GM12878 (cell line): ENCODE data around the gene FAM151A. TPM values are rescaled to one million over a fixed set of nuclear protein-coding genes. Genes with fewer than 3 reads are reported as not detected.

Source experiments
- ATAC-seq: fragments of 200-7000 bp; cut with Tn5 transposase; 3 replicates; pipeline ENCODE4 v1.9.1; 2020; ENCODE audit warnings: mild to moderate bottlenecking, moderate library complexity
- Bru-seq: library from RNA; stranded (reverse); fragments of 400-500 nt; gene quantifications from one replicate; lab custom pipeline; 2021; lab: Mats Ljungman, UMichigan
- BruChase-seq, 2 experiments: library from RNA; stranded (reverse); fragments of 400-500 nt; gene quantifications; one replicate each; lab custom pipeline; 2021; lab: Mats Ljungman, UMichigan
- BruUV-seq: library from RNA; stranded (reverse); fragments of 400-500 nt; replicated peaks from 2 replicates; lab custom pipeline; 2021; lab: Mats Ljungman, UMichigan
- CTCF ChIA-PET: fragments of 300-600 bp; sonication (Branson Sonifier 250); formaldehyde crosslinking; extraction: SDS; loops from one replicate; lab custom pipeline; 2021; ENCODE audit warnings: inconsistent platforms; lab: Yijun Ruan, JAX
- POLR2A ChIA-PET: fragments of 350-600 bp; formaldehyde crosslinking; extraction: SDS; loops from one replicate; lab custom pipeline; 2021; ENCODE audit warnings: inconsistent platforms; lab: Charles Lee
- RAD21 ChIA-PET: fragments of 300-600 bp; sonication (Branson Sonifier 250); formaldehyde crosslinking; loops from one replicate; lab custom pipeline; 2023; ENCODE audit warnings: antibody characterized with exemption; ENCODE audit not compliant: unreplicated experiment; lab: Charles Lee
- SMC1A ChIA-PET: fragments of 300-600 bp; sonication (Branson Sonifier 250); formaldehyde crosslinking; loops from one replicate; lab custom pipeline; 2023; ENCODE audit not compliant: unreplicated experiment, uncharacterized antibody; lab: Charles Lee
- DNase-seq: peaks from one replicate; pipeline ENCODE4 v3.0.0-alpha.2; 2011; ENCODE audit warnings: low read depth, low spot score
- FAIRE-seq: peaks from 3 replicates; lab custom pipeline; 2011; peaks lifted over from hg19 to GRCh38; lab: Jason Lieb, UNC
- H2AFZ ChIP-seq: 2 replicates; pipeline ENCODE4 v1.6.0; 2011; ENCODE audit warnings: low read depth, low read length, control low read depth; ENCODE audit not compliant: control insufficient read depth
- H3K27ac ChIP-seq: 2 replicates; pipeline ENCODE4 v1.5.1; 2011; ENCODE audit warnings: control low read depth; ENCODE audit not compliant: control insufficient read depth, insufficient read depth
- H3K27me3 ChIP-seq, 2 experiments: replicated peaks in 1 of 2; 2 replicates each; pipeline versions ENCODE4 v1.6.0 to v1.6.1; 2011; ENCODE audit warnings: low read length in 1 of 2; ENCODE audit not compliant: control insufficient read depth in 2 of 2, insufficient read depth in 2 of 2
- H3K36me3 ChIP-seq, 2 experiments: 2 replicates each; pipeline ENCODE4 v1.5.1; 2011; ENCODE audit warnings: low read length in 1 of 2; ENCODE audit not compliant: control insufficient read depth in 2 of 2, insufficient read depth in 2 of 2
- H3K4me1 ChIP-seq: 2 replicates; pipeline ENCODE4 v1.6.1; 2011; ENCODE audit warnings: mild to moderate bottlenecking, low read length, moderate library complexity, mixed read lengths; ENCODE audit not compliant: control insufficient read depth, insufficient read depth
- H3K4me2 ChIP-seq: 2 replicates; pipeline ENCODE4 v1.6.0; 2011; ENCODE audit warnings: control low read depth; ENCODE audit not compliant: control insufficient read depth, insufficient read depth
- H3K4me3 ChIP-seq: fragments of 200-600 bp; sonication (generic); 2 replicates; pipeline ENCODE4 v1.5.1; 2016
- H3K79me2 ChIP-seq: 2 replicates; pipeline ENCODE4 v1.6.0; 2011; ENCODE audit warnings: low read length; ENCODE audit not compliant: control insufficient read depth, insufficient read depth
- H3K9ac ChIP-seq: 2 replicates; pipeline ENCODE4 v1.8.0; 2011; ENCODE audit warnings: low read length, control low read depth, mixed read lengths; ENCODE audit not compliant: control insufficient read depth, insufficient read depth
- H3K9me3 ChIP-seq: replicated peaks from 3 replicates; pipeline ENCODE4 v1.5.1; 2011; ENCODE audit warnings: mild to moderate bottlenecking, low read length; ENCODE audit not compliant: control insufficient read depth, insufficient read depth
- H4K20me1 ChIP-seq: 2 replicates; pipeline ENCODE4 v1.6.0; 2011; ENCODE audit not compliant: control insufficient read depth, insufficient read depth
- CEBPZ ChIP-seq: fragments of 150-350 bp; IDR thresholded peaks from 2 replicates; pipeline ENCODE4 v1.6.1; 2016; ENCODE audit warnings: low read depth, low read length
- ELK1 ChIP-seq: IDR thresholded peaks from 2 replicates; pipeline ENCODE4 v1.6.1; 2012; ENCODE audit warnings: low read depth, low read length, improper control_type of control experiment
- IKZF1 ChIP-seq: fragments of 450-650 bp; conservative IDR thresholded peaks from 2 replicates; pipeline ENCODE4 v1.6.1; 2017; ENCODE audit warnings: antibody characterized with exemption, mild to moderate bottlenecking
- IRF5 ChIP-seq: fragments of 450-650 bp; IDR thresholded peaks from 2 replicates; pipeline ENCODE4 v1.6.1; 2017; ENCODE audit warnings: borderline replicate concordance
- POU2F2 ChIP-seq: IDR thresholded peaks from 3 replicates; pipeline ENCODE4 v1.6.1; 2011; ENCODE audit warnings: low read depth, mild to moderate bottlenecking, low read length, borderline replicate concordance
- RFX5 ChIP-seq: IDR thresholded peaks from 2 replicates; pipeline ENCODE4 v1.6.1; 2011; ENCODE audit warnings: low read depth, low read length, improper control_type of control experiment
- SMC3 ChIP-seq: IDR thresholded peaks from 2 replicates; pipeline ENCODE4 v1.6.1; 2011; ENCODE audit warnings: low read length, improper control_type of control experiment, borderline replicate concordance
- WGBS: methylation state at CpG from one replicate; pipeline ENCODE4 v1.1.6; 2016; ENCODE audit warnings: low lambda C conversion rate; ENCODE audit not compliant: insufficient replicate concordance, insufficient coverage; ENCODE audit errors: missing lambda C conversion rate; 5-methylcytosine and 5-hydroxymethylcytosine counted together
- in situ Hi-C: fragments of 300-500 bp; cut with MboI; formaldehyde crosslinking; loops from 9 replicates; pipeline ENCODE4 v1.14.3; 2018; ENCODE audit warnings: mixed read lengths
- intact Hi-C: fragments of 100-400 bp; cut with micrococcal nuclease; formaldehyde crosslinking; loops from one replicate; pipeline ENCODE4 v1.14.2; 2022; ENCODE audit not compliant: unreplicated experiment
- long read RNA-seq, 2 experiments: library from polyadenylated mRNA; unstranded; transcript quantifications; one replicate each; pipeline ENCODE4 v2.0.0, GENCODE V29; 2019 to 2020
- polyA minus RNA-seq, 3 experiments: library from RNA; depleted of rRNA, polyadenylated mRNA; stranded (reverse); fragments of >200 nt; gene quantifications; 2 replicates each; pipeline ENCODE4 v1.2.3, GENCODE V29; 2011
- polyA plus RNA-seq, 11 experiments: library from polyadenylated mRNA; depleted of rRNA in 4 of 11; unstranded in 6 of 11; stranded (reverse) in 5 of 11; fragments of >200 nt; fragmentation: Nextera tagmentation in 4 of 11; fragmentation: Illumina TruSeq in 1 of 11; extraction: Ambion mirVana in 4 of 11; extraction: Trizol in 1 of 11; gene quantifications; 1 replicate in 1 of 11; 2 replicates in 10 of 11; pipeline versions ENCODE4 v1.2.1 to v1.2.3, GENCODE V29; 2011 to 2016; ENCODE audit warnings: inconsistent platforms in 2 of 11, missing spikeins in 2 of 11, low read depth in 1 of 11
- total RNA-seq, 4 experiments: library from RNA; depleted of rRNA in 3 of 4; stranded (reverse); fragments of >200 nt in 3 of 4; fragmentation: Illumina TruSeq in 1 of 4; extraction: Trizol in 1 of 4; gene quantifications; 2 replicates each; pipeline versions ENCODE4 v1.2.1 to v1.2.3, GENCODE V29; 2013 to 2021

The FAM151A gene
- not detected in 2 replicates for total RNA-seq (2013; cell fraction: nucleolus; rRNA removed)
- total RNA-seq (2014; rRNA removed) (0.33 and 0.34 TPM in 2 replicates), total RNA-seq (2014; rRNA removed; fragmentation: Illumina TruSeq; extraction: Trizol) (0.13 TPM in 1 of 2 replicates, not detected in the other), total RNA-seq (2021) (0.13 TPM in 1 of 2 replicates, not detected in the other), polyA plus RNA-seq (2011; rRNA removed) (0.06 and 0.14 TPM in 2 replicates), polyA plus RNA-seq (2014; fragmentation: Illumina TruSeq; extraction: Trizol) (0.09 TPM in 1 of 2 replicates, not detected in the other), polyA plus RNA-seq (2014; fragmentation: Nextera tagmentation; extraction: Ambion mirVana) (not detected), polyA plus RNA-seq (2014; rRNA removed) (0.17 TPM in 1 of 2 replicates, not detected in the other), polyA plus RNA-seq (2016; fragmentation: Nextera tagmentation; extraction: Ambion mirVana) (not detected), polyA minus RNA-seq (2011; rRNA and poly(A)+ RNA removed) (0.15 and 0.26 TPM in 2 replicates), Bru-seq, nascent RNA (percentile 11 among the genes with signal in this experiment), BruChase-seq, experiment 1, labeled RNA remaining after a 6-hour chase (percentile 15 among the genes with signal in this experiment), BruChase-seq, experiment 2, labeled RNA remaining after a 2-hour chase (percentile 11 among the genes with signal in this experiment)
- polyA plus RNA-seq (2011; ENCODE audit: low read depth) = not detected
- 0.08 and 0.12 TPM in 2 replicates for polyA plus RNA-seq (2011; cell fraction: cytosol; rRNA removed)
- 0.06 TPM in 1 of 2 replicates, not detected in the other for polyA plus RNA-seq (2011; cell fraction: nucleus; rRNA removed)
- 0.07 TPM in 2 replicates for polyA plus RNA-seq (2012)
- polyA minus RNA-seq (2011; cell fraction: cytosol; rRNA and poly(A)+ RNA removed) = not detected in 2 replicates
- not detected in 2 replicates for polyA minus RNA-seq (2011; cell fraction: nucleus; rRNA and poly(A)+ RNA removed)
- long read RNA-seq, experiment 1 = 0 reads
- long read RNA-seq, experiment 2 = 0 reads

GRCh38 chr1:54623216-54624007 lies at the start of gene FAM151A:
TSS of gene FAM151A (minus strand) at chr1:54623525. CDS start at chr1:54623395, 130 bp downstream.
- CTCF ChIA-PET = interaction anchor here (1.1 kb wide), 1 partner anchor 184 kb away, joined by 3 read pairs; no protein-coding TSS in a partner anchor
- no peak for TF ChIP-seq POU2F2
- no peak for TF ChIP-seq SMC3
- no peak for TF ChIP-seq RFX5
- no peak for TF ChIP-seq CEBPZ
- no peak for TF ChIP-seq IKZF1
- no peak for TF ChIP-seq ELK1
- no peak for TF ChIP-seq IRF5

More at GRCh38 chr1:54623216-54624007, at the start of gene FAM151A:
- ATAC-seq = no peak
- ChIA-PET POLR2A (interaction anchor here (0.8 kb wide), 1 partner anchor 10 kb away, joined by 3 read pairs; no protein-coding TSS in a partner anchor), SMC1A (interaction anchor here (1.0 kb wide), 2 partner anchors 10 to 19 kb away, joined by 3 read pairs; no protein-coding TSS in a partner anchor), RAD21 (interaction anchor here (0.7 to 1.3 kb wide), 2 partner anchors 19 to 601 kb away, joined by 3 to 4 read pairs; no protein-coding TSS in a partner anchor)
- no peak for DNase-seq
- no peak within 1 kb of the TSS for H3K4me2 ChIP-seq
- FAIRE-seq = no peak
- no peaks in the 10 kb centered on the region for H3K27me3 ChIP-seq
- WGBS = 82% methylated on average over 17 of the region's 18 CpGs
- peaks cover 10% of the 10 kb centered on the region for H3K4me1 ChIP-seq
- no peaks in the 10 kb centered on the region for H3K9me3 ChIP-seq
- H2AFZ ChIP-seq = no peak within 1 kb of the TSS
- no peak within 1 kb of the TSS for H3K9ac ChIP-seq
- H3K36me3 ChIP-seq = no peaks in the 10 kb centered on the region
- intact Hi-C loops (no loop called here), in situ Hi-C loops (no loop called here)
- H4K20me1 ChIP-seq = no peaks in the 10 kb centered on the region
- no TSS peak for BruUV-seq
- no peaks in the 10 kb centered on the region for H3K79me2 ChIP-seq
- H3K4me3 ChIP-seq = no peak within 1 kb of the TSS
- H3K27ac ChIP-seq = 0 out of 2 replicates have a peak within 1 kb of the TSS, but pooled peaks have one; percentile 6
